ENCODE data around the gene CCDC177.
A peak's percentile ranks its signal among the peaks of the same experiment; 100 is the strongest.

Gene CCDC177

DNA sequence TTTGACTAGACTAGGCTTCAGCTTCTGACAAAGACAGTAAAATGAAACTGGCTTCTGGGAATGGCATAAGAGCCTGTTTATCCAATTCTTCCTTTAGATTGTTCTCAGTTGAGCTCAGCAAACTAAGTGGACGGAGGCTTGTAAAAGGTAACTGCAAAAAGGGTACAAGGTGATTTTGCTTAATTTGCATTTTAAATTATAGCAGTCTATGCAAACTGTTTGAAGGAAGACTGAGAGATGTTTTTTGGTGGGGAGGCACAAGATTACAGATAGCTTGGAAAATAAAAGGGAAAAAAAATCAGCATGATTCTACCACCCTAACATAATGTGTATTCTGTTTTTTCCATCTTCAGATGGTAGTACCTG, 41.7 kb upstream of the CCDC177 start:
- Mint-ChIP-seq H3K4me3 (peak overlapping the region in 1 of 3 experiments; percentile 85), H3K27ac (peak overlapping the region; percentile 84 to 98 (median 89)), H3K27me3 (ENCODE audit: low read depth) (no peaks in the 10 kb centered on the region), H3K36me3 (ENCODE audit: low read depth) (no peaks in the 10 kb centered on the region), H3K9me3 (no peaks in the 10 kb centered on the region), H3K4me1 (peaks cover 86% of the 10 kb centered on the region)
- TF ChIP-seq, protein P1, sequence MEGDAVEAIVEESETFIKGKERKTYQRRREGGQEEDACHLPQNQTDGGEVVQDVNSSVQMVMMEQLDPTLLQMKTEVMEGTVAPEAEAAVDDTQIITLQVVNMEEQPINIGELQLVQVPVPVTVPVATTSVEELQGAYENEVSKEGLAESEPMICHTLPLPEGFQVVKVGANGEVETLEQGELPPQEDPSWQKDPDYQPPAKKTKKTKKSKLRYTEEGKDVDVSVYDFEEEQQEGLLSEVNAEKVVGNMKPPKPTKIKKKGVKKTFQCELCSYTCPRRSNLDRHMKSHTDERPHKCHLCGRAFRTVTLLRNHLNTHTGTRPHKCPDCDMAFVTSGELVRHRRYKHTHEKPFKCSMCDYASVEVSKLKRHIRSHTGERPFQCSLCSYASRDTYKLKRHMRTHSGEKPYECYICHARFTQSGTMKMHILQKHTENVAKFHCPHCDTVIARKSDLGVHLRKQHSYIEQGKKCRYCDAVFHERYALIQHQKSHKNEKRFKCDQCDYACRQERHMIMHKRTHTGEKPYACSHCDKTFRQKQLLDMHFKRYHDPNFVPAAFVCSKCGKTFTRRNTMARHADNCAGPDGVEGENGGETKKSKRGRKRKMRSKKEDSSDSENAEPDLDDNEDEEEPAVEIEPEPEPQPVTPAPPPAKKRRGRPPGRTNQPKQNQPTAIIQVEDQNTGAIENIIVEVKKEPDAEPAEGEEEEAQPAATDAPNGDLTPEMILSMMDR (IDR thresholded peaks at IDR 0.05; ENCODE audit: unreplicated experiment in 3 of 3), result no peak

DNA sequence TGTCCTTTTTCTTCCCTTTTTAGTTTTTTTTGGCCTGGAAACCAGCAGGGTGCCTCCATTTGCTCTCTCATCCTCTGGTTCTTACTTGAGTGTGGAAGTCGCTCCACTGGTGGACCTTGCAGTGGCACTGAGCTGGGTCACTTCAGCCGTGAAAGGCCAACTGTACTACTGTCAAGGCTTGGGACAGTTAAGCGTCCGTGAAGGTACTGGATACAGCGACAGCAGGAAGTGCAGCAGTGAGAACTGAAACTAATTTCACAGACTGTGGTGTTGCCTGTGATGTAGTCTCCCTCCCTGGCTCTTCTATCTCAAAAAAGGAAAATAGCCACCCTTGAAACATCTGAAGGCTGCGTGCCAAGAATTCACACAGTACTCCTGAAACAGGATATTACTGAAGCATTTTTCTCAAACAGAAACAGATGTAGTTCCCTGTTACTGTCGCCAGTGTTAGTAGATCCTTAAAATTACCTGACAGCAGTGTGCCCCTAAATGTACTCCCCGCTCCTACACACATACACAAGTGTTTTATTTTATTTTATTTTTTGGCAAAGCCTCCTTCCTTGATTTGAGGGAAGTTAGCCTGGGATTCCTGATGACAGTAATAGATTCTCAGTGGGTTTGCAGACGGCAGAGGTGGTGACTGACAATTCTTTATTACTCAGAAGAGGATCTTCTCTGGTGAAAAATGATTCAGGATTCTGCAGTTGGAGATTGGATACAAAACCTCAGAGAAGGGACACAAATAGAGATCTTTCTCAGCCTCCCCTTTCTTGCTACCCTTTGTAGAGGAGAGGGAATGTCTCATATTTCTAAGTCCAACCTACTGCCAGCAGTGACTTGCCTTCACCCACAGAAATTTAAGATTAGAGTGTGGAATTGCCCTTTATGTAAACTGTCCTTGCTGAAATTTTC, 41.1 kb upstream of the CCDC177 start:
- Mint-ChIP-seq H3K36me3 (ENCODE audit: low read depth) (no peaks in the 10 kb centered on the region), H3K9me3 (no peaks in the 10 kb centered on the region), H3K4me1 (peaks cover 84% of the 10 kb centered on the region), H3K27me3 (ENCODE audit: low read depth) (no peaks in the 10 kb centered on the region), H3K27ac (peak overlapping the region; percentile 84 to 98 (median 89)), H3K4me3 (peak overlapping the region; percentile 61 to 85 (median 67))
- TF ChIP-seq, protein P1 (IDR thresholded peaks at IDR 0.05; ENCODE audit: unreplicated experiment in 3 of 3), result no peak

DNA sequence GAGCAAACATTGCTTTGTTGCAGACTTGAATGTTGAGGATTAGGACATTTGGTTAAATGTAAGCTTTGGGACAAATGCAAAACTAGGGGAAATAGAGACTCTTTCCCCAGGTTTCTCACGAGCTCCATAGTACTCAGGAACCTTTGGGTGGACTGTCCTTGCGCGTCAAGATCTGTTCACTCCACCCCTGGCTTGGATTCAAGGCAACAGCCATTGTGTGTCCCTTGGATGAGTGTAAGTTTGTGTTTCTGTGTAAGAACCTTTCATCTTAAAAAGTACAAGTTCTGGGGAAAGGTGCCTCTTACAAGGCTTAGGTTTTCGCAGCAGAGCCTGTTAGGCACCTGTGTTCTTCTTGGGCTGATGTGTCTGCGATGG, 40.4 kb upstream of the CCDC177 start:
- TF ChIP-seq, protein P1 (IDR thresholded peaks at IDR 0.05; ENCODE audit: unreplicated experiment in 3 of 3), result no peak
- Mint-ChIP-seq H3K27ac (peak overlapping the region; percentile 84 to 98 (median 89)), H3K9me3 (no peaks in the 10 kb centered on the region), H3K4me1 (peaks cover 84% of the 10 kb centered on the region), H3K36me3 (ENCODE audit: low read depth) (no peaks in the 10 kb centered on the region), H3K27me3 (ENCODE audit: low read depth) (no peaks in the 10 kb centered on the region), H3K4me3 (peak overlapping the region; percentile 67 to 89 (median 85))

- TF ChIP-seq, protein P1 (IDR thresholded peaks at IDR 0.05; ENCODE audit: unreplicated experiment in 3 of 3), result no peak
- no peaks in the 10 kb centered on the region for H3K9me3 Mint-ChIP-seq
- no peaks in the 10 kb centered on the region for H3K36me3 Mint-ChIP-seq (ENCODE audit: low read depth)
- H3K4me3 Mint-ChIP-seq, result peak overlapping the region; percentile 71 to 89 (median 80)
- H3K27me3 Mint-ChIP-seq (ENCODE audit: low read depth), result no peaks in the 10 kb centered on the region
- H3K27ac Mint-ChIP-seq, result peak overlapping the region; percentile 83 to 89 (median 84)
- H3K4me1 Mint-ChIP-seq, result peaks cover 83% of the 10 kb centered on the region
Measured at GRCh38 chr14:69614592-69614991, 39.9 kb upstream of the CCDC177 start.

GRCh38 chr14:69613312-69614073, 38.8 kb upstream of the CCDC177 start:
- Mint-ChIP-seq H3K36me3 (ENCODE audit: low read depth) (no peaks in the 10 kb centered on the region), H3K4me3 (peak overlapping the region; percentile 89 to 95 (median 89)), H3K4me1 (peaks cover 74% of the 10 kb centered on the region), H3K9me3 (no peaks in the 10 kb centered on the region), H3K27me3 (ENCODE audit: low read depth) (no peaks in the 10 kb centered on the region), H3K27ac (peak overlapping the region; percentile 85 to 89 (median 88))
- TF ChIP-seq, protein P1 (IDR thresholded peaks at IDR 0.05; ENCODE audit: unreplicated experiment in 3 of 3), result no peak

Measured in nephron (organoid).